ENCODE results near the gene GPER1.

GPER1 gene

DNA sequence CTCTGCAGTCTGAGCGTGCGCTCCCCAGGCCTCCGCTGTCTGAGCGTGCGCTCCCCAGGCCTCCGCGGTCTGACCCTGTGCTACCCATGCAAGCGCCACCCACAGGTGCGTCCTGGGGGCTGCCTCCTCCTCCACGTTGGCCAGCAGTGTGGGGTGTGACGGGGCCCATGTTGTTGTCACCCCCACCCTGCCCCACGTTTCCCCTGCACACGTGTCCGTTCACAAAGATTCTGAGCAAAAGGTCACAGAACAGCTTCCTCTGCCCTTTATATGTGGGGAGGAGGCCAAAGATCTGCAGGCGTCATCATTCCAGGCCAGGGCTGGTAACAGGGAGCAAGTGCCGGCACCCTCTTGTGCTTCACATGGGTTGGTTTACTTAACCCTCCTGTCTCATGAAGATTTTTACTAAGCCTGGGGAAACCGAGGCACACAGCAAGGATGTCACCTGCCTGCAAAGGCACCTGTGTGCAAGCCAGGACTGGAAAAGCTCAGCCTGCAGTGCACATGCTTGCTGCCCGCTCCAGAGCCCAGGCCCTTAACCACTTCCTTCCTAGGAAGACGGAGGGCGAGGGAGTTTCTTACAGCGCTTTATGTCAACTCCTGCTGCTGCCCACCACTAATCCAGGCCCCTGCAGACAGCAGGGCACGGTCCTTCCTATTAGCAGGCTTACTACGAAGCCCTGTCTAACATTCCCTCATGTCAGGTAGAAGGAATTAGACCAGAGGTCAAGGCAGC, 38.7 kb upstream of the GPER1 start:
- Histone ChIP-seq H3K27ac (no peak overlapping the region), H3K36me3 (no peaks in the 10 kb centered on the region), H3K4me1 (ENCODE audit: control insufficient read depth in 1 of 2, insufficient read depth in 1 of 2, low read depth in 1 of 2, low read length in 1 of 2) (peaks cover 7 to 8% of the 10 kb centered on the region in 2 experiments), H3K4me3 (ENCODE audit: low read depth in 1 of 2, low read length in 1 of 2) (no peak overlapping the region), H3K9me3 (no peaks in the 10 kb centered on the region), H3K27me3 (peaks cover 78% of the 10 kb centered on the region)
- TF ChIP-seq, protein P1, sequence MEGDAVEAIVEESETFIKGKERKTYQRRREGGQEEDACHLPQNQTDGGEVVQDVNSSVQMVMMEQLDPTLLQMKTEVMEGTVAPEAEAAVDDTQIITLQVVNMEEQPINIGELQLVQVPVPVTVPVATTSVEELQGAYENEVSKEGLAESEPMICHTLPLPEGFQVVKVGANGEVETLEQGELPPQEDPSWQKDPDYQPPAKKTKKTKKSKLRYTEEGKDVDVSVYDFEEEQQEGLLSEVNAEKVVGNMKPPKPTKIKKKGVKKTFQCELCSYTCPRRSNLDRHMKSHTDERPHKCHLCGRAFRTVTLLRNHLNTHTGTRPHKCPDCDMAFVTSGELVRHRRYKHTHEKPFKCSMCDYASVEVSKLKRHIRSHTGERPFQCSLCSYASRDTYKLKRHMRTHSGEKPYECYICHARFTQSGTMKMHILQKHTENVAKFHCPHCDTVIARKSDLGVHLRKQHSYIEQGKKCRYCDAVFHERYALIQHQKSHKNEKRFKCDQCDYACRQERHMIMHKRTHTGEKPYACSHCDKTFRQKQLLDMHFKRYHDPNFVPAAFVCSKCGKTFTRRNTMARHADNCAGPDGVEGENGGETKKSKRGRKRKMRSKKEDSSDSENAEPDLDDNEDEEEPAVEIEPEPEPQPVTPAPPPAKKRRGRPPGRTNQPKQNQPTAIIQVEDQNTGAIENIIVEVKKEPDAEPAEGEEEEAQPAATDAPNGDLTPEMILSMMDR (IDR thresholded peaks at IDR 0.05): no peak

DNA sequence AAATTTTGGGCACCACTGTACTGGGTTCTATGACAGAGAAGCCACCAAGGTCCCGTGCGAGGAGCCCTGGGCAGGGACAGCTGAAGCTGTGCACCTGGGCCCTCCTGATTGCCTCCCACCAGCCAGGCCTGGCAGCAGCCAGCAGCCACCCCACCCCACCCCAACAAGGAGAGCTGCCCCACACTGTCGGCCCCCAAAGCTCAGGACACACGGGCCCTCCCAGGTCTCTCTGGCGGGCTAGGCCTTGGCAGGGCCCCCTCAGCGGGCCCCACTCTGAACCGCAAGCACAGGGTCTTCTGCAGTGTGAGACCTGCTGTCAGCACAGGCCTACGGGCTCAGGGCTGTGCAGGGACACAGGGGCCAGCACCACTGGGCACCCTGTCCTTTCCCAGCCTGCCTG, 38.1 kb upstream of the GPER1 start:
- H3K4me1 ChIP-seq (ENCODE audit: control insufficient read depth in 1 of 2, insufficient read depth in 1 of 2, low read depth in 1 of 2, low read length in 1 of 2): peaks cover 4 to 5% of the 10 kb centered on the region in 2 experiments
- H3K9me3 ChIP-seq: no peaks in the 10 kb centered on the region
- no peak overlapping the region for H3K27ac ChIP-seq
- TF ChIP-seq, protein P1 (IDR thresholded peaks at IDR 0.05): no peak
- H3K27me3 ChIP-seq: peaks cover 84% of the 10 kb centered on the region
- H3K36me3 ChIP-seq: no peaks in the 10 kb centered on the region
- no peak overlapping the region for H3K4me3 ChIP-seq (ENCODE audit: low read depth in 1 of 2, low read length in 1 of 2)

DNA sequence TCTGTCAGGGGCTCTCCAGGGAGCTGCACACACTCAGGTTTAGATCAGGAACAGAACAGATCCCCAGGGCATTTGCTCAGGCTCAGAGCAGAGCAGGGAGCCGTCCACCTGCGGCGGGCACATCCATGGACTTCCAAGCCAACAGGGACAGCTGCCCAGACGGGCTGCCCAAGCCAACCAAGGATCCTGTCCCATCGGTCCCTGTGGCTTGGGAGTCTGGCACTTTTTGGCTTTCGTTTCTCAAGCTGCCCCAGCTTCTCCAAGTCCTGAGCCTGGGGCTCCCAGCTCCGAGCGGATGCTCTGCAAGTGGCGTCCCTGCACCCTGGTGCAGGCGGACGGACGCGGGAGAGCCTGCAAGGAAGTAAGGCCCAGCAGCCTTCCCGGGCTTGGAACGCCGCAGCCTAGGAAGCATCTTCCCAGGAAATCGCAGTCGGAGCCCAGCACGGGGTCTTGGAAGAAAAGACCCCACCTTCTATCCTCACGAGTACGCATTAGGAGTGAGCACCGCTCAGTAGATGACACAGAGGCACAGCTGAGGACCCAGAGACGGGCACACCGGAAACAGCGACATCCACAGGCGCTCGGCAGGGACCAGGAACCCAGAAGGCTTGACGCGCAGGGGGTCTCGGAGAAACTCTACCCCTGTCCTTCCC, 37.5 kb upstream of the GPER1 start:
- Histone ChIP-seq H3K27me3 (peaks cover 84% of the 10 kb centered on the region), H3K36me3 (no peaks in the 10 kb centered on the region), H3K27ac (no peak overlapping the region), H3K4me3 (ENCODE audit: low read depth in 1 of 2, low read length in 1 of 2) (no peak overlapping the region), H3K9me3 (no peaks in the 10 kb centered on the region), H3K4me1 (ENCODE audit: control insufficient read depth in 1 of 2, insufficient read depth in 1 of 2, low read depth in 1 of 2, low read length in 1 of 2) (no peaks in the 10 kb centered on the region)
- TF ChIP-seq, protein P1 (IDR thresholded peaks at IDR 0.05): no peak

DNA sequence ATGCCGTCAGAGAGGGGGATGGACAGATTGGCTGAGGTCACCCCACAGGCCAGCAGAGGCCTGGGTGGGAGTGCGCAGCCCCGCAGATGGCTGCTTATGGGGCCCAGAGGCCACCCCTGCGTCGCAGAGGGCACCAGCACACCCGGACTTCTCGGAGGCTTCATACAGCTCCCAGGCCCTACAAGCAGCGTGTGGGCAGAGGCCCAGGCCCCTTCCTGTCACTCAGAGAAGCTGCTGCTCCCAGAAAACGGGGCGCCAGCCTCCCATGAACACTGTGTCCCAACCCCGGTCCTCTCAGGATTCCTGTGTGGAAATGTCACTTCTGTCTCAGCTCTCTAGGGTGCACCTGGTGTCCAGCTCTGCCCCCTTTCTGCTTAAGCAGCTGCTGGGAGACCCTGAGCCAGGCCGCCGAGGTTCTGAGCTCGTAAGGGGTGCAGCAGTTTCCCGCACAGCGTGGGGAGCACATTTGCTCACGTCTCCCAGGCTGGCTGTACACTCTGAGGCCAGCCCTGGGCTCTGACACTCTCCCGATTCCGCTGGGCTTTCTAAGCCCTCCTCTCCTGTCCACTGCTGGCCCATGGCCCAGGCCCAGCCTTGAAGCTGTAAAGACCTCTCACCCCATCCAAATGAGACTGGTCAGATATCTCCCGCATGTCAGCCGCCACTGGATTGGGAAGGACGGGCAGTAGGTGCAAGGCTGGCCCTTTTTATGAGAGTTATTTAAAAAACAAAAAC, 36.8 kb upstream of the GPER1 start:
- peaks cover 84% of the 10 kb centered on the region for H3K27me3 ChIP-seq
- no peaks in the 10 kb centered on the region for H3K9me3 ChIP-seq
- no peak overlapping the region for H3K27ac ChIP-seq
- no peaks in the 10 kb centered on the region for H3K36me3 ChIP-seq
- no peak overlapping the region for H3K4me3 ChIP-seq (ENCODE audit: low read depth in 1 of 2, low read length in 1 of 2)
- TF ChIP-seq, protein P1 (IDR thresholded peaks at IDR 0.05): no peak
- no peaks in the 10 kb centered on the region for H3K4me1 ChIP-seq (ENCODE audit: control insufficient read depth in 1 of 2, insufficient read depth in 1 of 2, low read depth in 1 of 2, low read length in 1 of 2)

DNA sequence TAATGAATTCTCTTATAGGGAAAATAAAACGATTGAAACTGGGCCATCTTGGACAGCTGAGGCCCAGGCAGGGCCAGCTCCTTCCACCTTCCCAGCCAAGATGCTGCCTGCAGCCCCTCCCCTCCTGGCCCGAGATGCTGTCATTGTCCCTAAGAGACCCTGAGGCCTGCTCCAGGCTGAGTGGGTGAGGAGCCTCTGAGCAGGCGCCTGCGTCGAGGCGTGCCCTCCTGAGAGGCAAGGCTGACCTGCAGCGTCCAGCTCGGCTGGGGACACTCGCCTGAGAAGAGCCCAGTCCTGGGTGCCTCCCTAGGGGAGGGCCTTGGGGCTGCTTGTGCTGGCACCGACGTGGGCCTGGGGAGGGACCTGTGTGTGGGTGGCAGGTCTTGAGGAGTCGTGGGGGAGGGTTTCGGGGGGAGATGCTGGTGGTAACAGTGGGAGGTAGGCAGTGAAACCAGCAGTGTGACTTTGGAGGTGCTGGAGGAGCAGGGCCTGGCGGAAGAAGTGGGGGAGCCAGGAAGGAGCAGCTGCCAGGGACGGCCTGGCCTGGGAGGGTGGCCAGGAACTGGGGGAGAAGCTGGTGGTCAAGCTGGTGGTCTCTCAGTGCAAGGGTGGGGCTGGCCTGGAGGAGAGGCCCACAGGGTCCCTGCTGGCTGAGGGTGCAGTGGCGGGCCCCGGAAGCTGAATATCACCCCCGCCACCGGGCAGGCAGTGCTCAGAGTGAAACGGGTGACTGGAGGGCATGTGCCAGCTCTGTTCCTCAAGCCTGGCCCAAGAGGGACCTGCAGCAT, 35.7 kb upstream of the GPER1 start:
- Histone ChIP-seq H3K36me3 (no peaks in the 10 kb centered on the region), H3K27ac (no peak overlapping the region), H3K27me3 (peaks cover 84% of the 10 kb centered on the region), H3K4me3 (ENCODE audit: low read depth in 1 of 2, low read length in 1 of 2) (no peak overlapping the region), H3K9me3 (no peaks in the 10 kb centered on the region), H3K4me1 (ENCODE audit: control insufficient read depth in 1 of 2, insufficient read depth in 1 of 2, low read depth in 1 of 2, low read length in 1 of 2) (no peaks in the 10 kb centered on the region)
- TF ChIP-seq, protein P1 (IDR thresholded peaks at IDR 0.05): no peak
